Uterus (tissue), 4 donors: ENCODE data around the gene CD93. TPM values are rescaled to one million over a fixed set of nuclear protein-coding genes. Genes with fewer than 3 reads are reported as not detected.

Experiments used
- DNase-seq, 2 donors: peaks; one replicate each; pipeline ENCODE4 v3.0.0-alpha.2; 2019 to 2020
- H3K27ac ChIP-seq, 2 donors: fragments of 200-600 bp; sonication (generic); 1 replicate in 1 of 2; 2 replicates in 1 of 2; pipeline ENCODE4 v1.5.1; 2016 to 2018
- H3K27me3 ChIP-seq, 2 donors: fragments of 200-600 bp; sonication (generic); one replicate each; pipeline ENCODE4 v1.5.1; 2018 to 2019; ENCODE audit warnings: control low read depth in 1 of 2
- H3K36me3 ChIP-seq, 2 donors: fragments of 200-600 bp; sonication (generic); one replicate each; pipeline ENCODE4 v1.5.1; 2019; ENCODE audit warnings: control low read depth in 1 of 2
- H3K4me1 ChIP-seq, 2 donors: fragments of 200-600 bp; sonication (generic); one replicate each; pipeline ENCODE4 v1.5.1; 2018 to 2019; ENCODE audit warnings: control low read depth in 1 of 2
- H3K4me3 ChIP-seq, 2 donors: fragments of 200-600 bp; sonication (generic); 1 replicate in 1 of 2; 2 replicates in 1 of 2; pipeline ENCODE4 v1.5.1; 2018 to 2019; ENCODE audit warnings: mild to moderate bottlenecking in 1 of 2
- H3K9me3 ChIP-seq, 2 donors: fragments of 200-600 bp; sonication (generic); one replicate each; pipeline ENCODE4 v1.5.1; 2019; ENCODE audit warnings: control low read depth in 1 of 2
- POLR2A ChIP-seq, 2 donors: fragments of 450-650 bp; IDR thresholded peaks; one replicate each; pipeline ENCODE4 v1.6.1; 2016; ENCODE audit warnings: antibody characterized with exemption in 2 of 2, mild to moderate bottlenecking in 1 of 2, moderate library complexity in 1 of 2
- intact Hi-C: fragments of 100-400 bp; cut with DNase I; formaldehyde crosslinking; loops from one replicate; pipeline ENCODE4 v1.15.1; 2023; ENCODE audit warnings: low total_unique reads
- total RNA-seq, 4 donors: library from RNA; depleted of rRNA in 3 of 4; stranded (reverse); fragments of >200 nt in 3 of 4; gene quantifications; one replicate each; pipeline versions ENCODE4 v1.1.0 to v1.2.4, GENCODE V29; 2014 to 2023
- TF ChIP-seq, protein P1 (sequence below), 4 experiments: fragments of 200-600 bp in 2 of 4; fragments of 450-650 bp in 2 of 4; sonication (generic) in 2 of 4; IDR thresholded peaks; one replicate each; pipeline ENCODE4 v1.5.1; 2016 to 2019; ENCODE audit warnings: antibody characterized with exemption in 4 of 4, mild to moderate bottlenecking in 2 of 4, moderate library complexity in 1 of 4
- donor health status: DM: yes; HTN: yes; CAD: no.

CD93 gene, protein sequence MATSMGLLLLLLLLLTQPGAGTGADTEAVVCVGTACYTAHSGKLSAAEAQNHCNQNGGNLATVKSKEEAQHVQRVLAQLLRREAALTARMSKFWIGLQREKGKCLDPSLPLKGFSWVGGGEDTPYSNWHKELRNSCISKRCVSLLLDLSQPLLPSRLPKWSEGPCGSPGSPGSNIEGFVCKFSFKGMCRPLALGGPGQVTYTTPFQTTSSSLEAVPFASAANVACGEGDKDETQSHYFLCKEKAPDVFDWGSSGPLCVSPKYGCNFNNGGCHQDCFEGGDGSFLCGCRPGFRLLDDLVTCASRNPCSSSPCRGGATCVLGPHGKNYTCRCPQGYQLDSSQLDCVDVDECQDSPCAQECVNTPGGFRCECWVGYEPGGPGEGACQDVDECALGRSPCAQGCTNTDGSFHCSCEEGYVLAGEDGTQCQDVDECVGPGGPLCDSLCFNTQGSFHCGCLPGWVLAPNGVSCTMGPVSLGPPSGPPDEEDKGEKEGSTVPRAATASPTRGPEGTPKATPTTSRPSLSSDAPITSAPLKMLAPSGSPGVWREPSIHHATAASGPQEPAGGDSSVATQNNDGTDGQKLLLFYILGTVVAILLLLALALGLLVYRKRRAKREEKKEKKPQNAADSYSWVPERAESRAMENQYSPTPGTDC
- 100 to 1,000 TPM in 1 of 4 donors, 10 to 100 TPM in 3; 49.1 to 100 (median 76.4) TPM for total RNA-seq

DNA sequence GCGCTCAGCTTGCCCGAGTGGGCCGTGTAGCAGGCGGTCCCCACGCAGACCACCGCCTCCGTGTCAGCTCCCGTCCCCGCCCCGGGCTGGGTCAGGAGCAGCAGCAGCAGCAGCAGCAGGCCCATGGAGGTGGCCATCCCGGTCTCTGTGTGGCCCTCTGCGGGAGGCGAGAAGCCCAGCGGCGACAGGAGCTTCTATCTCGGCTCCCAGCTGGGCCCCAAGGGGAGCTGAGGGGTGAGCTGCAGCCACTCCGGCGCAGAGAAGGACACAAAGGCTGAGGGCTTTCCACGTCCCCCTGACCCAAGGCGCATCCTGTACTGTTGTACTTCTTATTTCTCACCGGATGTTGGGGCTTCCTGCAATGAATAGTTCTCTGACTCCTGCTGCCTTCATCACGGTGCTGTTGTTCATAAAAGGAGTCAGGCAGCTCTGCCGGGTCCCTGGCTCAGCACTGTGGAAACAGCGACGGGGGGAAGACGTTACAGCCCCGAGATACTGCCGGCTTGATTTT lies at the start of gene CD93:
CD93 (minus strand) TSS at position 269 of the 511 bp plus-strand sequence; CDS start at position 137, 132 bp downstream.
- H3K36me3 ChIP-seq = no peaks in the 10 kb centered on the region
- H3K27me3 ChIP-seq = no peaks in the 10 kb centered on the region
- H3K9me3 ChIP-seq = no peaks in the 10 kb centered on the region
- intact Hi-C loops = no loop called here
- peak within 1 kb of the TSS; percentile 84 to 85 for H3K27ac ChIP-seq
- TF ChIP-seq, protein P1, sequence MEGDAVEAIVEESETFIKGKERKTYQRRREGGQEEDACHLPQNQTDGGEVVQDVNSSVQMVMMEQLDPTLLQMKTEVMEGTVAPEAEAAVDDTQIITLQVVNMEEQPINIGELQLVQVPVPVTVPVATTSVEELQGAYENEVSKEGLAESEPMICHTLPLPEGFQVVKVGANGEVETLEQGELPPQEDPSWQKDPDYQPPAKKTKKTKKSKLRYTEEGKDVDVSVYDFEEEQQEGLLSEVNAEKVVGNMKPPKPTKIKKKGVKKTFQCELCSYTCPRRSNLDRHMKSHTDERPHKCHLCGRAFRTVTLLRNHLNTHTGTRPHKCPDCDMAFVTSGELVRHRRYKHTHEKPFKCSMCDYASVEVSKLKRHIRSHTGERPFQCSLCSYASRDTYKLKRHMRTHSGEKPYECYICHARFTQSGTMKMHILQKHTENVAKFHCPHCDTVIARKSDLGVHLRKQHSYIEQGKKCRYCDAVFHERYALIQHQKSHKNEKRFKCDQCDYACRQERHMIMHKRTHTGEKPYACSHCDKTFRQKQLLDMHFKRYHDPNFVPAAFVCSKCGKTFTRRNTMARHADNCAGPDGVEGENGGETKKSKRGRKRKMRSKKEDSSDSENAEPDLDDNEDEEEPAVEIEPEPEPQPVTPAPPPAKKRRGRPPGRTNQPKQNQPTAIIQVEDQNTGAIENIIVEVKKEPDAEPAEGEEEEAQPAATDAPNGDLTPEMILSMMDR (IDR thresholded peaks at IDR 0.05) = no peak
- TF ChIP-seq POLR2A (IDR thresholded peaks at IDR 0.05) = peak; percentile 26 to 37
- H3K4me1 ChIP-seq = no peaks in the 10 kb centered on the region
- peak in 1 of 2 donors; percentile 55 for DNase-seq
- peak within 1 kb of the TSS; percentile 12 to 27 for H3K4me3 ChIP-seq

DNA sequence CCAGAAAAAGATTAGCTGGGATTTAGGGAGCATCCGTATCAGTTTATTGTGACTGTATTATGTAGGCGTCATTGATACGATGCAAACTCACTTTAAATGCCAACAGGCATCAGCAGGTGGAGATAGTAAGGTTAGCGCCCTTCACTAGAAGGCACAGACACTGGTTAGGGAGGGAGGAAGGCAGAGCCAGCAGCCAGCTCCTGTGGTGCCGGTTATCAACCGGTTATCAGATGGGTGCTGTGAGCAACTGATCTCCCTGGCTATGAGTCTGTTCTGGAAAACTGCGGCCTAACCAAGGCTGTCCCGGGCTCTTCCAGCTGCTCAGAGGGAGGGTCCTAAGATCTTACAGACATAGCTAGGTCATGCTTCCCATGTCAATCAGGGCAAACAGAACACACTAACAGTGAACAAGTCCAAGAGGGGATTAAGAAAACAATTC lies 47.5 kb upstream of the CD93 start:
- Histone ChIP-seq H3K27me3 (no peaks in the 10 kb centered on the region), H3K9me3 (no peaks in the 10 kb centered on the region), H3K4me3 (no peak overlapping the region), H3K4me1 (no peaks in the 10 kb centered on the region), H3K36me3 (no peaks in the 10 kb centered on the region), H3K27ac (peak overlapping the region in 1 of 2 donors; percentile 10)
- intact Hi-C loops = no loop called here
- TF ChIP-seq POLR2A (IDR thresholded peaks at IDR 0.05) = no peak
- TF ChIP-seq, protein P1 (IDR thresholded peaks at IDR 0.05) = no peak
- no peak for DNase-seq

DNA sequence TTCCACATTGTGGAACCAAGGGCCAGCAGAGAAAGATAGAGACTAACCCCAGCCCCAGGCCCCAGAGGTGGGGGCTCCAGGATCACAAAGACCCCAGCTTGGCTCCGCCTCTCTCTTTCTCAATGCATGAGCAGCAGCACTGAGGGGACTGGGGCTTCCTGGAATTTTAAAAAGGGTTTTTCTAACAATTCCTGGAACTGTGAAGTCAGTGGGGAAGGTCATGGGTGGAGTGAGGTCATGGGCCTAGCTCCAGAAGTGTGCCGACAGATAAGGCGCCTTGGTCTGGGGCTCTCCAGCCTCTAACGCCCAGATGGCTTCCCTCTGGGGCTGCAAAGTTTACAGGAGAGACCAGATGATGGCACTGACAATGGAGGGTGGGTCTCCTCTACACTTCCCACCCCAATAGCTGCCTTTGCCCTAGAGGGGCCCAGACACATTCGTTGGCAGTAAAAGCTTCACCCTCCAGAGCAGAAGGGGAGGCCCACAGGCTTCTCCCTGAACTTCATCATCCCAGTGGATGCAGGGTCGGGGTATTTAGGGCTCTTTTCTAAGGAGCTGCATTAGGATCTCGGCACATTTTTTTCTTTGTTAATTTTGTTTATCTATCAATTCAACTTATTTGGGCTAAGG lies 46.9 kb upstream of the CD93 start:
- Histone ChIP-seq H3K4me1 (no peaks in the 10 kb centered on the region), H3K27me3 (no peaks in the 10 kb centered on the region), H3K9me3 (no peaks in the 10 kb centered on the region), H3K36me3 (no peaks in the 10 kb centered on the region), H3K4me3 (no peak overlapping the region), H3K27ac (peak overlapping the region in 1 of 2 donors; percentile 44)
- intact Hi-C loops = no loop called here
- no peak for TF ChIP-seq POLR2A (IDR thresholded peaks at IDR 0.05)
- TF ChIP-seq, protein P1 (IDR thresholded peaks at IDR 0.05) = no peak
- DNase-seq = peak in 1 of 2 donors; percentile 49

DNA sequence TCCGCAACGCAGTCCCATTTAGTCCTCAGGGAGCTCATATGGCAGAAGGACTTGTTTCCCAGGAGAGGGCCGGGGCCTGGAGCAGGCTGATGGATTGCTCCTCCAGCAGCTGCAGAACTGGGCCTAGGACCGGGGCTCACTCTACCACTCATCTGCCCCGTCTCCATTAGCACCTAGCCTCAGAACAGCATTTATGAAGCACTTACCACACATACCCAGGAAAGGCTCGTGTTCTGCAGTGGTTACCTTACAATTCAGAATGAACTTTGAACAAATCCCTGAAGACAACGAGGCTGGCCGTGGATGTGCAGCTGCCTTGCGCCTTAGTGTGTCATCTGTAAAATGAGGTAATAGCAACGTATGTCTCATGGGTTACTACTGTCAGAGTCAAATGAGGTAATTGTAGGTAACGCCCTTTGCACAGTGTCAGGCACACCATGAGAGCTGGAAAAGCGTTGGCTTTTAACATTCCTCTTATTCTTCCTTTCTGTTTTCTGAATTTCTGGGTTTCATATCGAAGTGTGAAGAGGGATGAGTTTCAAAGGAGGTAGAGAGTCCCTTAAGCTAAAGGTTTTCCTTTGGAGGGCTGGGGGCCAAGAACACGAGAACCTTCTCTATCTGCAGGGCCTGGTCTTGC lies 46.3 kb upstream of the CD93 start:
- no peak for DNase-seq
- TF ChIP-seq, protein P1 (IDR thresholded peaks at IDR 0.05) = no peak
- TF ChIP-seq POLR2A (IDR thresholded peaks at IDR 0.05) = no peak
- Histone ChIP-seq H3K27me3 (no peaks in the 10 kb centered on the region), H3K4me3 (no peak overlapping the region), H3K9me3 (no peaks in the 10 kb centered on the region), H3K36me3 (no peaks in the 10 kb centered on the region), H3K27ac (peak overlapping the region in 1 of 2 donors; percentile 44), H3K4me1 (no peaks in the 10 kb centered on the region)
- intact Hi-C loops = no loop called here
